Prostate gland (tissue), 1 donor: Measurements from ENCODE around the gene MYLK2.
"Not testable (repeated sequence)": the region's sequence is repeated elsewhere in the genome, so short reads cannot be mapped to it uniquely, and the experiment has no call there.

Experiments
- POLR2A ChIP-seq: fragments of 450-650 bp; IDR thresholded peaks from one replicate; pipeline ENCODE4 v1.6.1; 2016; ENCODE audit warnings: antibody characterized with exemption, mild to moderate bottlenecking
- POLR2AphosphoS5 ChIP-seq: sonication (generic); formaldehyde crosslinking; IDR thresholded peaks from one replicate; pipeline ENCODE4 v1.6.1; 2017; ENCODE audit warnings: antibody characterized with exemption

DNA sequence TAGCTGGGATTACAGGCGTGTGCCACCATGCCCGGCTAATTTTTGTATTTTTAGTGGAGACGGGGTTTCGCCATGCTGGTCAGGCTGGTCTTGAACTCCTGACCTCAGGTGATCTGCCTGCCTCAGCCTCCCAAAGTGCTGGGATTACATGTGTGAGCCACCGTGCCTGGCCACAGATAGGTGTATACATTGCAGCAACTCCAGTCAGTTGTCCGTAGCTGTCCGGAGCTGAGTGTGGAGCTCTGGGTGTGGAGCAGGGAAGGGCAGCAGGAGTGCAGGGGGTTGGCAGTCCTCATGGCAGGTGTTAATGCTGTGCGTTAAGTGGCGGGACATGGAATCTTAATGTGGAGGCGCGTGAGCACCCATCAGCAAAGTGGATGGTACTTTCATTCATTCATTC is 8.9 kb downstream of the MYLK2 start:
- TF ChIP-seq POLR2AphosphoS5, POLR2A: not testable (repeated sequence)
